SK-N-SH (cell line): ENCODE results near the gene GDF9. TPM values are rescaled to one million over a fixed set of nuclear protein-coding genes. Genes with fewer than 3 reads are reported as not detected.

Experiments used
- CTCF ChIA-PET: fragments of 300-600, 350-600 bp; formaldehyde crosslinking; extraction: SDS; loops from one replicate; lab custom pipeline; 2021; lab: Yijun Ruan, JAX
- POLR2A ChIA-PET: fragments of 350-600 bp; sonication (Branson Sonifier 250); formaldehyde crosslinking; extraction: SDS; loops from one replicate; lab custom pipeline; 2020; ENCODE audit warnings: antibody characterized with exemption, inconsistent platforms; lab: Yijun Ruan, JAX
- DNase-seq: peaks from one replicate; pipeline ENCODE4 v3.0.0; 2012
- H2AFZ ChIP-seq: fragments of 200-600 bp; sonication (generic); 2 replicates; pipeline ENCODE4 v1.8.1; 2016; ENCODE audit warnings: antibody characterized with exemption, mild to moderate bottlenecking, low read depth
- H3F3A ChIP-seq: fragments of 200-600 bp; sonication (generic); replicated peaks from 2 replicates; pipeline ENCODE3; 2016; ENCODE audit warnings: antibody characterized with exemption, mild to moderate bottlenecking; ENCODE audit not compliant: insufficient read depth
- H3K27ac ChIP-seq, 2 experiments: fragments of 200-500 bp in 1 of 2; fragments of 200-600 bp in 1 of 2; sonication (Bioruptor generic) in 1 of 2; sonication (generic), shearing (Covaris generic) in 1 of 2; 2 replicates each; pipeline versions ENCODE4 v1.5.1 to v1.6.1; 2014 to 2016; ENCODE audit warnings: low read depth in 2 of 2, inconsistent platforms in 1 of 2, low read length in 1 of 2, mild to moderate bottlenecking in 1 of 2, mixed read lengths in 1 of 2
- H3K27me3 ChIP-seq: fragments of 200-600 bp; sonication (generic), shearing (Covaris generic); 2 replicates; pipeline ENCODE4 v1.6.1; 2016; ENCODE audit warnings: mixed run types; ENCODE audit not compliant: insufficient read depth
- H3K36me3 ChIP-seq, 2 experiments: fragments of 200-500 bp in 1 of 2; fragments of 200-600 bp in 1 of 2; sonication (Bioruptor generic) in 1 of 2; sonication (generic) in 1 of 2; replicated peaks in 1 of 2; 2 replicates each; pipeline versions ENCODE3 to v1.5.1; 2014 to 2016; ENCODE audit warnings: low read length in 1 of 2, mild to moderate bottlenecking in 1 of 2; ENCODE audit not compliant: insufficient read depth in 2 of 2, control insufficient read depth in 1 of 2
- H3K4me1 ChIP-seq, 2 experiments: fragments of 200-500 bp in 1 of 2; fragments of 200-600 bp in 1 of 2; sonication (Bioruptor generic) in 1 of 2; sonication (generic), shearing (Covaris generic) in 1 of 2; 2 replicates each; pipeline versions ENCODE4 v1.5.1 to v1.6.1; 2014 to 2016; ENCODE audit warnings: low read depth in 1 of 2, low read length in 1 of 2, mixed run types in 1 of 2; ENCODE audit not compliant: insufficient read depth in 2 of 2, control insufficient read depth in 1 of 2
- H3K4me2 ChIP-seq: fragments of 200-600 bp; sonication (generic), shearing (Covaris generic); 2 replicates; pipeline ENCODE4 v1.6.1; 2017; ENCODE audit warnings: mixed run types
- H3K4me3 ChIP-seq, 2 experiments: fragments of 200-500 bp in 1 of 2; fragments of 200-600 bp in 1 of 2; sonication (Bioruptor generic) in 1 of 2; sonication (generic), shearing (Covaris generic) in 1 of 2; 2 replicates each; pipeline versions ENCODE4 v1.5.1 to v1.8.1; 2014 to 2016; ENCODE audit warnings: low read depth in 2 of 2, inconsistent platforms in 1 of 2, low read length in 1 of 2, mild to moderate bottlenecking in 1 of 2, mixed read lengths in 1 of 2, moderate library complexity in 1 of 2
- H3K79me2 ChIP-seq: fragments of 200-600 bp; sonication (generic); 2 replicates; pipeline ENCODE4 v1.8.1; 2017; ENCODE audit warnings: mild to moderate bottlenecking; ENCODE audit not compliant: insufficient read depth
- H3K9ac ChIP-seq: fragments of 200-600 bp; sonication (generic); 2 replicates; pipeline ENCODE4 v1.6.1; 2017; ENCODE audit warnings: mixed run types
- H3K9me2 ChIP-seq: fragments of 200-600 bp; sonication (generic); 2 replicates; pipeline ENCODE4 v1.6.1; 2017; ENCODE audit warnings: mixed run types
- H3K9me3 ChIP-seq: fragments of 200-600 bp; sonication (generic); 2 replicates; pipeline ENCODE4 v1.6.1; 2017; ENCODE audit warnings: mixed run types, mild to moderate bottlenecking, moderate library complexity
- H4K20me1 ChIP-seq: fragments of 200-600 bp; sonication (generic); 2 replicates; pipeline ENCODE4 v1.6.1; 2017; ENCODE audit warnings: mild to moderate bottlenecking, mixed run types; ENCODE audit not compliant: insufficient read depth
- CTCF ChIP-seq: fragments of 200-600 bp; sonication (generic); IDR thresholded peaks from 2 replicates; pipeline ENCODE4 v1.6.1; 2017; ENCODE audit warnings: antibody characterized with exemption, mild to moderate bottlenecking, moderate library complexity
- ELF1 ChIP-seq: IDR thresholded peaks from 2 replicates; pipeline ENCODE4 v1.4.0; 2012
- FOXJ3 ChIP-seq: sonication (generic); formaldehyde crosslinking; IDR thresholded peaks from 2 replicates; pipeline ENCODE4 v1.5.1; 2020; ENCODE audit warnings: mild to moderate bottlenecking, missing genetic modification reagents
- FOXM1 ChIP-seq: IDR thresholded peaks from 2 replicates; pipeline ENCODE4 v1.4.0; 2012; ENCODE audit warnings: low read depth, mild to moderate bottlenecking
- GABPA ChIP-seq: IDR thresholded peaks from 2 replicates; pipeline ENCODE4 v1.4.0; 2012; ENCODE audit warnings: low read depth, mild to moderate bottlenecking
- MXI1 ChIP-seq: IDR thresholded peaks from 2 replicates; pipeline ENCODE4 v1.6.1; 2012; ENCODE audit warnings: mild to moderate bottlenecking, low read depth, low read length, improper control_type of control experiment
- RAD21 ChIP-seq: IDR thresholded peaks from 2 replicates; pipeline ENCODE4 v1.6.1; 2012; ENCODE audit warnings: mild to moderate bottlenecking, low read length
- REST ChIP-seq: IDR thresholded peaks from 2 replicates; pipeline ENCODE4 v1.6.1; 2012; ENCODE audit warnings: mild to moderate bottlenecking, low read depth, low read length, moderate library complexity
- WGBS: methylation state at CpG from one replicate; pipeline ENCODE4 v1.1.6; 2017; ENCODE audit warnings: low lambda C conversion rate; 5-methylcytosine and 5-hydroxymethylcytosine counted together
- polyA plus RNA-seq, 3 experiments: library from polyadenylated mRNA; depleted of rRNA; stranded (reverse); fragments of >200 nt; gene quantifications; 2 replicates each; pipeline ENCODE4 v1.2.3, GENCODE V29; 2012

The GDF9 gene
- polyA plus RNA-seq, 1 of the 3 experiments (the other 2 are of a cell fraction): 0.82 TPM

GRCh38 chr5:132829742-132830435, 36.4 kb downstream of the GDF9 start (continued):
- TF ChIP-seq REST (no peak), RAD21 (peak; percentile 75), MXI1 (peak; percentile 44), CTCF (peak; percentile 78), FOXJ3 (CRISPR knock-in tag) (no peak), ELF1 (no peak), FOXM1 (no peak)

- DNase-seq: no peak
- Histone ChIP-seq H3K9me2 (no peaks in the 10 kb centered on the region), H3K9ac (no peak overlapping the region), H3F3A (no peaks in the 10 kb centered on the region), H3K79me2 (no peaks in the 10 kb centered on the region), H3K27ac (no peak overlapping the region), H3K9me3 (no peaks in the 10 kb centered on the region), H3K36me3 (no peaks in the 10 kb centered on the region), H4K20me1 (no peaks in the 10 kb centered on the region), H3K27me3 (no peaks in the 10 kb centered on the region), H3K4me3 (no peak overlapping the region), H3K4me2 (no peak overlapping the region), H2AFZ (no peak overlapping the region), H3K4me1 (peaks cover 0 to 5% of the 10 kb centered on the region in 2 experiments; a peak in 1 of 4 replicates)
- TF ChIP-seq FOXM1 (no peak), GABPA (no peak)
- WGBS: 93% methylated on average over 4 of the region's 4 CpGs
- POLR2A ChIA-PET: interaction anchor here (0.6 kb wide), 1 partner anchor 13 kb away, joined by 3 read pairs; no protein-coding TSS in a partner anchor
- CTCF ChIA-PET: interaction anchor here (0.6 to 8.7 kb wide), 27 partner anchors 9 to 631 kb away, joined by 3 to 105 read pairs (median 6); partner anchors contain the start of genes CCNI2, GDF9, SOWAHA and UQCRQ
These were observed 37.3 kb downstream of the GDF9 start for GRCh38 chr5:132828846-132829494.
